A549 (cell line): ENCODE data around the gene TBC1D22A. TPM values are rescaled to one million over a fixed set of nuclear protein-coding genes. Genes with fewer than 3 reads are reported as not detected.

ENCODE experiments used
- ATAC-seq, 2 experiments: fragments of 200-7000 bp in 1 of 2; fragments of >200 bp in 1 of 2; cut with Nextera tagmentation in 1 of 2; cut with Tn5 transposase in 1 of 2; 3 replicates each; pipeline versions ENCODE4 v1.8.0 to v1.9.1; 2018 to 2020; ENCODE audit warnings: mild to moderate bottlenecking in 1 of 2, moderate library complexity in 1 of 2
- CTCF ChIA-PET: fragments of 300-600 bp; sonication (Branson Sonifier 250); formaldehyde crosslinking; extraction: SDS; loops from one replicate; lab custom pipeline; 2021; ENCODE audit warnings: antibody characterized with exemption, inconsistent platforms; lab: Yijun Ruan, JAX
- POLR2A ChIA-PET: fragments of 350-600 bp; formaldehyde crosslinking; extraction: SDS; loops from one replicate; lab custom pipeline; 2021; ENCODE audit warnings: antibody characterized with exemption, inconsistent platforms; lab: Yijun Ruan, JAX
- DNase-seq, 2 experiments: peaks; one replicate each; pipeline versions ENCODE4 v3.0.0 to v3.0.0-alpha.2; 2011 to 2016; ENCODE audit warnings: low read depth in 1 of 2, low spot score in 1 of 2
- FAIRE-seq: peaks from 2 replicates; lab custom pipeline; 2011; peaks lifted over from hg19 to GRCh38; lab: Jason Lieb, UNC
- H3K27ac ChIP-seq, 2 experiments: fragments of >200 bp; sonication (Bioruptor Twin); formaldehyde crosslinking; 3 replicates each; pipeline ENCODE4 v1.5.1; 2016 to 2017
- H3K4me1 ChIP-seq: fragments of >200 bp; sonication (Bioruptor Twin); formaldehyde crosslinking; 3 replicates; pipeline ENCODE4 v1.6.1; 2016
- H3K4me2 ChIP-seq: fragments of >200 bp; sonication (Bioruptor Twin); formaldehyde crosslinking; 3 replicates; pipeline ENCODE4 v1.6.1; 2016
- H3K4me3 ChIP-seq: fragments of >200 bp; sonication (Bioruptor Twin); formaldehyde crosslinking; 3 replicates; pipeline ENCODE4 v1.5.1; 2016
- H3K9me3 ChIP-seq: fragments of >200 bp; sonication (Bioruptor Twin); formaldehyde crosslinking; 3 replicates; pipeline ENCODE4 v1.6.1; 2016
- BCL3 ChIP-seq: fragments of >200 bp; sonication (Bioruptor Twin); formaldehyde crosslinking; IDR thresholded peaks from 3 replicates; pipeline ENCODE4 v1.6.1; 2016
- CBX8 ChIP-seq: fragments of 200-600 bp; sonication (generic); IDR thresholded peaks from 2 replicates; pipeline ENCODE4 v1.6.1; 2016
- CTCF ChIP-seq: fragments of >200 bp; sonication (Bioruptor Twin); formaldehyde crosslinking; IDR thresholded peaks from 3 replicates; pipeline ENCODE4 v1.5.1; 2016
- E2F6 ChIP-seq: IDR thresholded peaks from 2 replicates; pipeline ENCODE4 v1.6.1; 2012; ENCODE audit warnings: low read depth, borderline replicate concordance
- HDAC2 ChIP-seq: fragments of 200-600 bp; sonication (generic); IDR thresholded peaks from 2 replicates; pipeline ENCODE4 v1.6.1; 2016
- HES2 ChIP-seq: fragments of >200 bp; sonication (Bioruptor Twin); formaldehyde crosslinking; IDR thresholded peaks from 2 replicates; pipeline ENCODE4 v1.6.1; 2016
- HOXB13 ChIP-seq: fragments of 250-450 bp; sonication (Bioruptor Pico); IDR thresholded peaks from 2 replicates; pipeline ENCODE4 v1.5.0; 2020; ENCODE audit warnings: low read depth, mild to moderate bottlenecking, moderate library complexity
- HOXB5 ChIP-seq: fragments of 250-450 bp; sonication (Bioruptor Pico); IDR thresholded peaks from 2 replicates; pipeline ENCODE4 v1.5.0; 2020; ENCODE audit warnings: mild to moderate bottlenecking, moderate library complexity
- KDM5A ChIP-seq: fragments of 200-600 bp; sonication (generic); IDR thresholded peaks from 2 replicates; pipeline ENCODE4 v1.6.1; 2016; ENCODE audit warnings: antibody characterized with exemption, mild to moderate bottlenecking
- NFE2L2 ChIP-seq: fragments of 150-350 bp; conservative IDR thresholded peaks from 2 replicates; pipeline ENCODE4 v1.6.1; 2014; ENCODE audit warnings: low read length
- PBX3 ChIP-seq: IDR thresholded peaks from 2 replicates; pipeline ENCODE4 v1.6.1; 2012
- POLR2A ChIP-seq: IDR thresholded peaks from 2 replicates; pipeline ENCODE4 v1.6.1; 2012; ENCODE audit warnings: mild to moderate bottlenecking, low read length
- RFX5 ChIP-seq: fragments of 450-650 bp; IDR thresholded peaks from 2 replicates; pipeline ENCODE4 v1.7.1; 2014; ENCODE audit warnings: antibody characterized with exemption, mild to moderate bottlenecking, moderate library complexity
- SMC3 ChIP-seq: fragments of >200 bp; sonication (Bioruptor Twin); formaldehyde crosslinking; IDR thresholded peaks from 3 replicates; pipeline ENCODE4 v1.6.1; 2018; ENCODE audit warnings: inconsistent platforms
- SREBF2 ChIP-seq: fragments of 450-650 bp; IDR thresholded peaks from 2 replicates; pipeline ENCODE4 v1.6.1; 2014; ENCODE audit warnings: mild to moderate bottlenecking, moderate library complexity
- USF2 ChIP-seq: fragments of 450-650 bp; IDR thresholded peaks from 2 replicates; pipeline ENCODE4 v1.6.1; 2014; ENCODE audit warnings: antibody characterized with exemption
- WGBS: methylation state at CpG from one replicate; pipeline ENCODE4 v1.1.6; 2017; ENCODE audit errors: missing lambda C conversion rate; 5-methylcytosine and 5-hydroxymethylcytosine counted together
- polyA plus RNA-seq, 4 experiments: library from polyadenylated mRNA; depleted of rRNA in 3 of 4; stranded (reverse); fragments of >200 nt; fragmentation: RNase III in 1 of 4; extraction: RNeasy Plus Mini Kit Qiagen cat#74134 plus additional on column Dnase treatment in 1 of 4; gene quantifications; 2 replicates in 3 of 4; 3 replicates in 1 of 4; pipeline ENCODE4 v1.2.3, GENCODE V29; 2011 to 2017

TBC1D22A gene
- polyA plus RNA-seq, 2 of the 4 experiments (the other 2 are of a cell fraction), result 8.9 to 10.8 TPM

- CTCF ChIA-PET, result no interaction called here
- H3K4me3 ChIP-seq, result no peak overlapping the region
- no peak for ATAC-seq
- POLR2A ChIA-PET, result no interaction called here
- 92% methylated on average over 24 of the region's 38 CpGs for WGBS
- H3K27ac ChIP-seq, result no peak overlapping the region
- H3K9me3 ChIP-seq, result no peaks in the 10 kb centered on the region
- no peak for DNase-seq
- TF ChIP-seq SMC3 (no peak), CTCF (no peak), CBX8 (no peak), HOXB13 (CRISPR knock-in tag) (no peak)
- TF ChIP-seq, all 56 proteins: peak for 0
- H3K4me2 ChIP-seq, result no peak overlapping the region
- FAIRE-seq, result no peak
- H3K4me1 ChIP-seq, result no peaks in the 10 kb centered on the region
These were observed 412.9 kb downstream of the TBC1D22A start for GRCh38 chr22:47175151-47176025.

GRCh38 chr22:47176026-47176389 lies 413.6 kb downstream of the TBC1D22A start:
- POLR2A ChIA-PET, result no interaction called here
- ATAC-seq (no peak), FAIRE-seq (no peak), DNase-seq (no peak)
- TF ChIP-seq HDAC2, result no peak
- TF ChIP-seq USF2, result no peak
- no peak for TF ChIP-seq PBX3
- TF ChIP-seq POLR2A, result no peak
- TF ChIP-seq KDM5A, result no peak
- TF ChIP-seq HES2, result no peak
- no peak overlapping the region for H3K4me2 ChIP-seq
- H3K4me3 ChIP-seq, result no peak overlapping the region
- CTCF ChIA-PET, result no interaction called here
- no peak overlapping the region for H3K27ac ChIP-seq
- WGBS, result 100% methylated on average over 2 of the region's 9 CpGs
- no peaks in the 10 kb centered on the region for H3K9me3 ChIP-seq
- no peaks in the 10 kb centered on the region for H3K4me1 ChIP-seq

- no peak overlapping the region for H3K4me3 ChIP-seq
- DNase-seq, result no peak
- POLR2A ChIA-PET, result no interaction called here
- no peak for ATAC-seq
- CTCF ChIA-PET, result no interaction called here
- TF ChIP-seq POLR2A (no peak), NFE2L2 (no peak), CTCF (no peak), SREBF2 (no peak), E2F6 (no peak), BCL3 (no peak), HOXB5 (CRISPR knock-in tag) (no peak), RFX5 (no peak)
- FAIRE-seq, result no peak
- H3K4me2 ChIP-seq, result no peak overlapping the region
- H3K4me1 ChIP-seq, result no peaks in the 10 kb centered on the region
- no peaks in the 10 kb centered on the region for H3K9me3 ChIP-seq
- WGBS, result 91% methylated on average over 4 of the region's 24 CpGs
- H3K27ac ChIP-seq, result no peak overlapping the region
These were observed 414.3 kb downstream of the TBC1D22A start for GRCh38 chr22:47176573-47177333.
